GM21825 (cell line): Measurements from ENCODE around the gene WAS.
"Not testable (repeated sequence)": the region's sequence is repeated elsewhere in the genome, so short reads cannot be mapped to it uniquely, and the experiment has no call there.

Experiments used
- ATAC-seq: cut with Tn5 transposase; IDR thresholded peaks from one replicate; pipeline ENCODE4 v1.9.1; 2021; ENCODE audit warnings: mild to moderate bottlenecking, moderate library complexity; ENCODE audit not compliant: unreplicated experiment

Gene WAS

GRCh38 chrX:48684134-48684533 lies 535 bp downstream of the WAS start:
- ATAC-seq, result no peak

- ATAC-seq, result no peak
These were observed 1.8 kb downstream of the WAS start for GRCh38 chrX:48685416-48685815.

- no peak for ATAC-seq
These were observed 5.0 kb downstream of the WAS start for GRCh38 chrX:48688531-48689150.

GRCh38 chrX:48689208-48689920 lies 5.8 kb downstream of the WAS start:
- no peak for ATAC-seq

- not testable (repeated sequence) for ATAC-seq
These were observed 8.1 kb downstream of the WAS start for GRCh38 chrX:48691746-48692145.

- no peak for ATAC-seq
These were observed 11.4 kb downstream of the WAS start for GRCh38 chrX:48694776-48695533.

GRCh38 chrX:48695534-48695896 lies 11.9 kb downstream of the WAS start:
- no peak for ATAC-seq

GRCh38 chrX:48695925-48696300 lies 12.3 kb downstream of the WAS start:
- no peak for ATAC-seq

- ATAC-seq, result peak; percentile 87
These were observed 12.8 kb downstream of the WAS start, which contains the start of gene SUV39H1 for GRCh38 chrX:48696301-48696908. TSS of gene SUV39H1 (plus strand) at chrX:48696734. CDS start at chrX:48696785, 51 bp downstream.

GRCh38 chrX:48696909-48697727 lies 13.5 kb downstream of the WAS start:
- peak; percentile 10 for ATAC-seq

- no peak for ATAC-seq
These were observed 14.7 kb downstream of the WAS start for GRCh38 chrX:48698306-48698705.

- no peak for ATAC-seq
These were observed 16.6 kb downstream of the WAS start for GRCh38 chrX:48700246-48700645.

GRCh38 chrX:48700951-48701653 lies 17.5 kb downstream of the WAS start:
- no peak for ATAC-seq

GRCh38 chrX:48702032-48702431 lies 18.4 kb downstream of the WAS start:
- no peak for ATAC-seq

- ATAC-seq, result no peak
These were observed 19.1 kb downstream of the WAS start for GRCh38 chrX:48702716-48703115.

- ATAC-seq, result no peak
These were observed 19.6 kb downstream of the WAS start for GRCh38 chrX:48703228-48703627.

GRCh38 chrX:48703642-48704481 lies 20.3 kb downstream of the WAS start:
- no peak for ATAC-seq

- no peak for ATAC-seq
These were observed 22.3 kb downstream of the WAS start for GRCh38 chrX:48705871-48706270.

- no peak for ATAC-seq
These were observed 26.0 kb downstream of the WAS start for GRCh38 chrX:48709522-48710112.
